SU-DHL-6 (cell line): Measurements from ENCODE around the gene COL4A2.

Experiments
- H2AFZ ChIP-seq: fragments of 200-600 bp; sonication (generic); 2 replicates; pipeline ENCODE4 v1.6.1; 2014; ENCODE audit warnings: low read depth, mild to moderate bottlenecking, moderate library complexity, mixed read lengths, antibody characterized with exemption, low read length; ENCODE audit not compliant: severe bottlenecking
- H3F3A ChIP-seq: fragments of 200-600 bp; shearing (Covaris generic); 2 replicates; pipeline ENCODE4 v1.6.0; 2016; ENCODE audit warnings: antibody characterized with exemption, mild to moderate bottlenecking; ENCODE audit not compliant: insufficient read depth
- H3K27ac ChIP-seq: fragments of 200-600 bp; sonication (generic); 2 replicates; pipeline ENCODE4 v1.5.1; 2016; ENCODE audit warnings: low read depth, mild to moderate bottlenecking, low read length, moderate library complexity, mixed read lengths
- H3K27me3 ChIP-seq: fragments of 200-600 bp; sonication (generic), shearing (Covaris generic); 2 replicates; pipeline ENCODE4 v1.6.0; 2014; ENCODE audit warnings: mild to moderate bottlenecking, low read length
- H3K36me3 ChIP-seq: fragments of 200-600 bp; sonication (generic); 2 replicates; pipeline ENCODE4 v1.6.1; 2014; ENCODE audit warnings: mild to moderate bottlenecking, low read length, mixed read lengths
- H3K4me2 ChIP-seq: fragments of 300-600, 200-600 bp; shearing (Covaris generic), sonication (generic); 2 replicates; pipeline ENCODE4 v1.6.0; 2014; ENCODE audit warnings: low read length, low read depth, mild to moderate bottlenecking; ENCODE audit not compliant: poor library complexity, severe bottlenecking
- H3K4me3 ChIP-seq: fragments of 200-600 bp; sonication (generic); 2 replicates; pipeline ENCODE4 v1.5.1; 2014; ENCODE audit warnings: antibody characterized with exemption, low read length, mild to moderate bottlenecking, mixed read lengths; ENCODE audit not compliant: insufficient read depth, poor library complexity, severe bottlenecking
- H3K79me2 ChIP-seq: fragments of 200-600 bp; sonication (generic); 2 replicates; pipeline ENCODE4 v1.6.1; 2014; ENCODE audit warnings: mild to moderate bottlenecking, low read length, moderate library complexity; ENCODE audit not compliant: insufficient read depth
- H3K9ac ChIP-seq: fragments of 200-600 bp; sonication (generic); 2 replicates; pipeline ENCODE4 v1.7.0; 2014; ENCODE audit warnings: mild to moderate bottlenecking, low read length
- H3K9me2 ChIP-seq: fragments of 200-600 bp; sonication (generic); replicated peaks from 2 replicates; pipeline ENCODE4 v1.6.1; 2014; ENCODE audit warnings: low read length; ENCODE audit not compliant: insufficient read depth
- H3K9me3 ChIP-seq: fragments of 200-600 bp; sonication (generic); 2 replicates; pipeline ENCODE4 v1.6.1; 2014; ENCODE audit warnings: low read length, mixed read lengths; ENCODE audit not compliant: insufficient read depth
- H4K20me1 ChIP-seq: fragments of 200-600 bp; sonication (generic); 2 replicates; pipeline ENCODE4 v1.6.1; 2014; ENCODE audit warnings: low read depth, mild to moderate bottlenecking, antibody characterized with exemption, low read length, moderate library complexity, mixed read lengths
- EZH2phosphoT487 ChIP-seq: fragments of 200-600 bp; sonication (generic), shearing (Covaris generic); conservative IDR thresholded peaks from 2 replicates; pipeline ENCODE4 v1.6.1; 2018; ENCODE audit warnings: mild to moderate bottlenecking, antibody characterized with exemption, low read length, moderate library complexity, mixed read lengths
- TF ChIP-seq, protein P1 (sequence below): fragments of 200-600 bp; sonication (generic); IDR thresholded peaks from one replicate; pipeline ENCODE4 v1.5.1; 2017; ENCODE audit warnings: antibody characterized with exemption, mild to moderate bottlenecking, low read length, moderate library complexity; ENCODE audit not compliant: insufficient read depth, poor library complexity, severe bottlenecking

COL4A2 gene

DNA sequence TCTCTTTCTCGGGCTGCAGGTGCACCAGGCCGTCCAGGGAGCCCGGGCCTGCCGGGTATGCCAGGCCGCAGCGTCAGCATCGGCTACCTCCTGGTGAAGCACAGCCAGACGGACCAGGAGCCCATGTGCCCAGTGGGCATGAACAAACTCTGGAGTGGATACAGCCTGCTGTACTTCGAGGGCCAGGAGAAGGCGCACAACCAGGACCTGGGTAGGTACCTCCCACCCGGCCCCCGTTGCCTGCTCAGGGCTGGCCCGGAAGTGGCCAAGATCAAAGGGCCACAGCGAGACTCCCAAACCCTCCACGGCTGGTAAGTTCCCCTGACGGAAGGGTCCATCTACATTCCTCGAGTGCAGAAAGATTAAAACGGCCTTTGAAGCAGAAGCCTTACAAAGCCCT, 199.3 kb downstream of the COL4A2 start:
- Histone ChIP-seq H2AFZ (no peak overlapping the region), H3K79me2 (no peaks in the 10 kb centered on the region), H3F3A (no peaks in the 10 kb centered on the region), H3K9ac (no peak overlapping the region), H3K27me3 (no peaks in the 10 kb centered on the region), H3K36me3 (no peaks in the 10 kb centered on the region), H3K9me2 (no peaks in the 10 kb centered on the region), H3K4me3 (no peak overlapping the region), H3K9me3 (no peaks in the 10 kb centered on the region), H3K27ac (no peak overlapping the region), H4K20me1 (no peaks in the 10 kb centered on the region), H3K4me2 (no peak overlapping the region)
- TF ChIP-seq, protein P1, sequence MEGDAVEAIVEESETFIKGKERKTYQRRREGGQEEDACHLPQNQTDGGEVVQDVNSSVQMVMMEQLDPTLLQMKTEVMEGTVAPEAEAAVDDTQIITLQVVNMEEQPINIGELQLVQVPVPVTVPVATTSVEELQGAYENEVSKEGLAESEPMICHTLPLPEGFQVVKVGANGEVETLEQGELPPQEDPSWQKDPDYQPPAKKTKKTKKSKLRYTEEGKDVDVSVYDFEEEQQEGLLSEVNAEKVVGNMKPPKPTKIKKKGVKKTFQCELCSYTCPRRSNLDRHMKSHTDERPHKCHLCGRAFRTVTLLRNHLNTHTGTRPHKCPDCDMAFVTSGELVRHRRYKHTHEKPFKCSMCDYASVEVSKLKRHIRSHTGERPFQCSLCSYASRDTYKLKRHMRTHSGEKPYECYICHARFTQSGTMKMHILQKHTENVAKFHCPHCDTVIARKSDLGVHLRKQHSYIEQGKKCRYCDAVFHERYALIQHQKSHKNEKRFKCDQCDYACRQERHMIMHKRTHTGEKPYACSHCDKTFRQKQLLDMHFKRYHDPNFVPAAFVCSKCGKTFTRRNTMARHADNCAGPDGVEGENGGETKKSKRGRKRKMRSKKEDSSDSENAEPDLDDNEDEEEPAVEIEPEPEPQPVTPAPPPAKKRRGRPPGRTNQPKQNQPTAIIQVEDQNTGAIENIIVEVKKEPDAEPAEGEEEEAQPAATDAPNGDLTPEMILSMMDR = no peak

DNA sequence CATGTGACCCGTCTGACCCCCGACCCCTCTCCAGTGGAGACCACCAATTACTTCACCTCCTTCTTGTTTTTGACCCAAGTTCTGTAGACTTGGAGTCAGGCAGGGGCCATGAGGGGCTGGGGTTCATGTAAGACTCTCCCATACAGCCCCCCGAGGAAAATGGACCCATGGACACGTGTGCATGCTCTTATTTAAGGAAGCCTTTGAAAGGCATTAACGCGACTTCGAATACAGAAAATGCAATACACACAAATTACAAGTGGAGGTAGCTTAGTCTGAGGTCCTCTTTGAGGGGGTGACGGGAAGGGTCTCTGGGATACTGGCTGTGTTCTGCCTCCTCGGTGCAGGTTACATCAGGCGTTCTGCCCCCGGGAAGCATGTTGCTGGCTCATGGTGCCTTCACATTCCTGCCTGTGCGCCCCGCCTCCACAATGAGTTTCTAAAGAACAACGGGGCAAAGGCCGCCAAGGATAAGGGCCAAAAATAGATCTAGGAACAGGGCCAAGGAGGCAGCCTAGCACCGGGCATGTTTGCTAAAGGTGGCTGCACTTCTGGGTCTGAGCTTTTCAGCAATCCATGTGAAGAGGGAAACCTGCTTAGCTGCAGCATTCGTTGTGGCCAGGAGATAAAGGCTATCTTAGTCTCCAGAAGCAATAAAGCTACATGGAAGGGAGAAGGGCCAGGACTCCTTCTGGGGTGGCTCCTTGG, 199.9 kb downstream of the COL4A2 start:
- Histone ChIP-seq H3K27ac (no peak overlapping the region), H3K9me2 (no peaks in the 10 kb centered on the region), H3K9me3 (no peaks in the 10 kb centered on the region), H2AFZ (no peak overlapping the region), H3K27me3 (no peaks in the 10 kb centered on the region), H3K4me3 (no peak overlapping the region), H3K9ac (no peak overlapping the region), H4K20me1 (no peaks in the 10 kb centered on the region), H3K36me3 (no peaks in the 10 kb centered on the region), H3F3A (no peaks in the 10 kb centered on the region), H3K79me2 (no peaks in the 10 kb centered on the region), H3K4me2 (no peak overlapping the region)
- no peak for TF ChIP-seq EZH2phosphoT487
- TF ChIP-seq, protein P1 = no peak

DNA sequence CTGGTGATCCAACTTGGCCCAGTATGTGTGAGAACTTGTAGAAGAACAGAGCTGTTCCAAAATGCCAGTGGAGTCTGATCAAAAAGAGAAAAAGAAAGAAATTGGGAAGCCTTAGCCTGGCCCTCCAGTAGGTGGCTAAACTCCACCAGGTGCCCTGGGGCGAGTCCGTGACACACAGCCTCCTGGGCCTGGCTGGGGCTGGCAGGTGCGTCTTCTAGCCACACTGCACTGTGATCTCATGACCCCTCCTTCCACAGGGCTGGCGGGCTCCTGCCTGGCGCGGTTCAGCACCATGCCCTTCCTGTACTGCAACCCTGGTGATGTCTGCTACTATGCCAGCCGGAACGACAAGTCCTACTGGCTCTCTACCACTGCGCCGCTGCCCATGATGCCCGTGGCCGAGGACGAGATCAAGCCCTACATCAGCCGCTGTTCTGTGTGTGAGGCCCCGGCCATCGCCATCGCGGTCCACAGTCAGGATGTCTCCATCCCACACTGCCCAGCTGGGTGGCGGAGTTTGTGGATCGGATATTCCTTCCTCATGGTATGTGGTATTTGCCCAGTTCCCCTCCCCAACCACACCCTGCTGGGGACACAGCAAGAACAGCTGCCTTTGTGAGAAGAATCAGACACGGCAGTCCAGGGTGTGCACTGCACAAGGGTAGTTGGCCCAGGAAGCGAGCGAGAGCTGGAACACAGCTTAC, 200.7 kb downstream of the COL4A2 start:
- Histone ChIP-seq H3K4me2 (no peak overlapping the region), H2AFZ (no peak overlapping the region), H3K36me3 (no peaks in the 10 kb centered on the region), H3K79me2 (no peaks in the 10 kb centered on the region), H3K9ac (no peak overlapping the region), H4K20me1 (no peaks in the 10 kb centered on the region), H3F3A (no peaks in the 10 kb centered on the region), H3K4me3 (no peak overlapping the region), H3K9me2 (no peaks in the 10 kb centered on the region), H3K27ac (no peak overlapping the region), H3K27me3 (no peaks in the 10 kb centered on the region), H3K9me3 (no peaks in the 10 kb centered on the region)
- TF ChIP-seq EZH2phosphoT487 = no peak
- TF ChIP-seq, protein P1 = no peak
